ENCODE data around the gene PRRT1B. TPM values are rescaled to one million over a fixed set of nuclear protein-coding genes. Genes with fewer than 3 reads are reported as not detected.

PRRT1B gene
- not detected for total RNA-seq
- polyA plus RNA-seq, result not detected

- Mint-ChIP-seq H3K4me3 (peak within 1 kb of the TSS; percentile 29 to 86 (median 62)), H3K27me3 (peaks cover 29 to 36% of the 10 kb centered on the region in 2 donors), H3K36me3 (peaks cover 4 to 7% of the 10 kb centered on the region in 2 donors), H3K9me3 (peaks cover 0 to 54% (median 30%) of the 10 kb centered on the region in 8 donors), H3K27ac (peak within 1 kb of the TSS in 1 of 7 donors; percentile 64), H3K4me1 (peaks cover 5 to 35% (median 22%) of the 10 kb centered on the region in 4 donors)
- Histone ChIP-seq H3K4me3 (ENCODE audit: low read length in 2 of 2) (peak within 1 kb of the TSS in 1 of 2 donors; percentile 19), H3K4me1 (ENCODE audit: insufficient read depth, low read length) (peaks cover 16% of the 10 kb centered on the region), H3K36me3 (ENCODE audit: insufficient read depth, low read length) (no peaks in the 10 kb centered on the region), H3K9me3 (ENCODE audit: control insufficient read depth in 1 of 2, low read length in 2 of 2) (peaks cover 0 to 9% of the 10 kb centered on the region in 2 donors), H3K27ac (ENCODE audit: low read depth, low read length) (no peak within 1 kb of the TSS), H3K27me3 (ENCODE audit: insufficient read depth, low read length) (peaks cover 4% of the 10 kb centered on the region)
- CTCF ChIA-PET (ENCODE audit: partially characterized antibody), result interaction anchor here (2.1 kb wide), 1 partner anchor 15 kb away, joined by 8 read pairs; no protein-coding TSS in a partner anchor
- intact Hi-C loops (cut with micrococcal nuclease), result no loop called here
- POLR2A ChIA-PET (ENCODE audit: partially characterized antibody), result interaction anchor here (1.0 to 1.5 kb wide), 2 partner anchors 34 to 122 kb away, joined by 3 to 4 read pairs; no protein-coding TSS in a partner anchor
- no peak for DNase-seq
Measured at GRCh38 chr9:131545003-131545785, at the start of gene PRRT1B. PRRT1B (plus strand) TSS chr9:131545523; CDS start chr9:131545616, 93 bp downstream.

DNA sequence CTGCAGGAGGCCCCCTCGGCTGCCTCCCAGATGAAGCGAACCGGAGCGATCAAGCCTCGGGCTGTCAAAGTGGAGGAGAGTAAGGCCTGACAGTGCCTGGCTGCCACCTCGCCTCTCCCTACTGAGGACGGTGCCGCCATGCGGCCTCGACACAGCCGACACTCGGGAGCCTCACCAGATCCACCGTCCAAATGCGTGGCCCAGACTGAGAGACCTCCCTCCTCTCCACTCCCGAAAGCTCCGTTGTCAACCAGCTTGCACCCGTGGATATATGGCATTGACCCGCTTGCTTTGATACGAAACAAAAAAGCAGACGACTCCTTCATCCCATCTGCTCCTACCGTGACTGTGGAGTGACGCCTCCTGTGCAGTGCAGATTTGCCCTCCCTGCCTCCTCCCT lies 49.5 kb upstream of the PRRT1B start:
- H3K4me1 Mint-ChIP-seq, result peaks cover 21 to 33% (median 25%) of the 10 kb centered on the region in 4 donors
- peak in 1 of 5 donors; percentile 30 for DNase-seq
- no peak overlapping the region for H3K4me3 Mint-ChIP-seq
- ChIA-PET CTCF (ENCODE audit: partially characterized antibody) (interaction anchor here (1.3 to 1.9 kb wide), 2 partner anchors 64 to 146 kb away, joined by 3 to 6 read pairs; no protein-coding TSS in a partner anchor), POLR2A (ENCODE audit: partially characterized antibody) (interaction anchor here (2.1 kb wide), 1 partner anchor 123 kb away, joined by 6 read pairs; no protein-coding TSS in a partner anchor)
- H3K27me3 Mint-ChIP-seq, result no peaks in the 10 kb centered on the region
- no peak overlapping the region for H3K4me3 ChIP-seq (ENCODE audit: low read length in 2 of 2)
- H3K36me3 ChIP-seq (ENCODE audit: insufficient read depth, low read length), result peaks cover 73% of the 10 kb centered on the region
- H3K36me3 Mint-ChIP-seq, result peaks cover 39 to 84% of the 10 kb centered on the region in 2 donors
- no peaks in the 10 kb centered on the region for H3K9me3 ChIP-seq (ENCODE audit: control insufficient read depth in 1 of 2, low read length in 2 of 2)
- H3K4me1 ChIP-seq (ENCODE audit: insufficient read depth, low read length), result peaks cover 43% of the 10 kb centered on the region
- intact Hi-C loops (cut with micrococcal nuclease), result no loop called here
- H3K27ac ChIP-seq (ENCODE audit: low read depth, low read length), result no peak overlapping the region
- peaks cover 0 to 2% (median 0%) of the 10 kb centered on the region in 8 donors for H3K9me3 Mint-ChIP-seq
- H3K27ac Mint-ChIP-seq, result peak overlapping the region in 2 of 7 donors; percentile 65 to 84
- no peaks in the 10 kb centered on the region for H3K27me3 ChIP-seq (ENCODE audit: insufficient read depth, low read length)

- Mint-ChIP-seq H3K4me1 (peaks cover 29 to 44% (median 34%) of the 10 kb centered on the region in 4 donors), H3K9me3 (peaks cover 0 to 2% (median 0%) of the 10 kb centered on the region in 8 donors), H3K4me3 (no peak overlapping the region), H3K36me3 (peaks cover 33 to 78% of the 10 kb centered on the region in 2 donors), H3K27me3 (no peaks in the 10 kb centered on the region), H3K27ac (peak overlapping the region in 6 of 7 donors; percentile 15 to 85 (median 66))
- DNase-seq, result no peak
- ChIA-PET POLR2A (ENCODE audit: partially characterized antibody) (interaction anchor here (0.6 to 2.1 kb wide), 2 partner anchors 104 to 124 kb away, joined by 3 to 6 read pairs; no protein-coding TSS in a partner anchor), CTCF (ENCODE audit: partially characterized antibody) (interaction anchor here (1.3 to 1.9 kb wide), 3 partner anchors 63 to 255 kb away, joined by 3 to 6 read pairs (median 4); no protein-coding TSS in a partner anchor)
- no peak overlapping the region for H3K27ac ChIP-seq (ENCODE audit: low read depth, low read length)
- H3K27me3 ChIP-seq (ENCODE audit: insufficient read depth, low read length), result no peaks in the 10 kb centered on the region
- intact Hi-C loops (cut with micrococcal nuclease), result no loop called here
- H3K4me1 ChIP-seq (ENCODE audit: insufficient read depth, low read length), result peaks cover 54% of the 10 kb centered on the region
- H3K4me3 ChIP-seq (ENCODE audit: low read length in 2 of 2), result no peak overlapping the region
- H3K9me3 ChIP-seq (ENCODE audit: control insufficient read depth in 1 of 2, low read length in 2 of 2), result no peaks in the 10 kb centered on the region
- peaks cover 61% of the 10 kb centered on the region for H3K36me3 ChIP-seq (ENCODE audit: insufficient read depth, low read length)
Measured at GRCh38 chr9:131496844-131497405, 48.4 kb upstream of the PRRT1B start.

GRCh38 chr9:131499254-131499767 lies 46.0 kb upstream of the PRRT1B start:
- Mint-ChIP-seq H3K27me3 (no peaks in the 10 kb centered on the region), H3K9me3 (peaks cover 0 to 2% (median 0%) of the 10 kb centered on the region in 8 donors), H3K36me3 (peaks cover 9 to 64% of the 10 kb centered on the region in 2 donors), H3K27ac (peak overlapping the region; percentile 84 to 98 (median 96)), H3K4me3 (peak overlapping the region in 6 of 8 donors; percentile 47 to 95 (median 91)), H3K4me1 (peaks cover 35 to 64% (median 48%) of the 10 kb centered on the region in 4 donors)
- POLR2A ChIA-PET (ENCODE audit: partially characterized antibody), result interaction anchor here (0.5 to 4.2 kb wide), 14 partner anchors 12 to 244 kb away, joined by 3 to 24 read pairs (median 6); no protein-coding TSS in a partner anchor
- no peak overlapping the region for H3K4me3 ChIP-seq (ENCODE audit: low read length in 2 of 2)
- H3K4me1 ChIP-seq (ENCODE audit: insufficient read depth, low read length), result peaks cover 71% of the 10 kb centered on the region
- DNase-seq, result no peak
- CTCF ChIA-PET (ENCODE audit: partially characterized antibody), result interaction anchor here (1.4 to 2.4 kb wide), 5 partner anchors 21 to 149 kb away, joined by 4 to 13 read pairs (median 8); no protein-coding TSS in a partner anchor
- no peaks in the 10 kb centered on the region for H3K9me3 ChIP-seq (ENCODE audit: control insufficient read depth in 1 of 2, low read length in 2 of 2)
- H3K27me3 ChIP-seq (ENCODE audit: insufficient read depth, low read length), result no peaks in the 10 kb centered on the region
- H3K27ac ChIP-seq (ENCODE audit: low read depth, low read length), result peak overlapping the region; percentile 74
- H3K36me3 ChIP-seq (ENCODE audit: insufficient read depth, low read length), result peaks cover 37% of the 10 kb centered on the region
- intact Hi-C loops (cut with micrococcal nuclease), result no loop called here

- Mint-ChIP-seq H3K4me1 (peaks cover 41 to 75% (median 55%) of the 10 kb centered on the region in 4 donors), H3K9me3 (peaks cover 0 to 2% (median 0%) of the 10 kb centered on the region in 8 donors), H3K27ac (peak overlapping the region; percentile 84 to 98 (median 96)), H3K4me3 (peak overlapping the region; percentile 70 to 98 (median 94)), H3K36me3 (peaks cover 4 to 57% of the 10 kb centered on the region in 2 donors), H3K27me3 (no peaks in the 10 kb centered on the region)
- DNase-seq, result peak; percentile 83 to 91 (median 85)
- peak overlapping the region; percentile 74 for H3K27ac ChIP-seq (ENCODE audit: low read depth, low read length)
- H3K36me3 ChIP-seq (ENCODE audit: insufficient read depth, low read length), result peaks cover 27% of the 10 kb centered on the region
- no peaks in the 10 kb centered on the region for H3K9me3 ChIP-seq (ENCODE audit: control insufficient read depth in 1 of 2, low read length in 2 of 2)
- ChIA-PET POLR2A (ENCODE audit: partially characterized antibody) (interaction anchor here (0.6 to 4.2 kb wide), 29 partner anchors 10 to 375 kb away, joined by 3 to 24 read pairs (median 5); partner anchors contain the start of genes NUP214 and UCK1), CTCF (ENCODE audit: partially characterized antibody) (interaction anchor here (1.0 to 2.4 kb wide), 9 partner anchors 17 to 263 kb away, joined by 3 to 13 read pairs (median 4); no protein-coding TSS in a partner anchor)
- H3K27me3 ChIP-seq (ENCODE audit: insufficient read depth, low read length), result no peaks in the 10 kb centered on the region
- intact Hi-C loops (cut with micrococcal nuclease), result loop anchor here (2.0 to 10.0 kb wide), 5 partner anchors 106 to 247 kb away; partner anchors contain the start of genes FAM78A and PRRC2B
- peak overlapping the region in 1 of 2 donors; percentile 17 for H3K4me3 ChIP-seq (ENCODE audit: low read length in 2 of 2)
- peaks cover 82% of the 10 kb centered on the region for H3K4me1 ChIP-seq (ENCODE audit: insufficient read depth, low read length)
Measured at GRCh38 chr9:131500377-131500776, 44.9 kb upstream of the PRRT1B start.

DNA sequence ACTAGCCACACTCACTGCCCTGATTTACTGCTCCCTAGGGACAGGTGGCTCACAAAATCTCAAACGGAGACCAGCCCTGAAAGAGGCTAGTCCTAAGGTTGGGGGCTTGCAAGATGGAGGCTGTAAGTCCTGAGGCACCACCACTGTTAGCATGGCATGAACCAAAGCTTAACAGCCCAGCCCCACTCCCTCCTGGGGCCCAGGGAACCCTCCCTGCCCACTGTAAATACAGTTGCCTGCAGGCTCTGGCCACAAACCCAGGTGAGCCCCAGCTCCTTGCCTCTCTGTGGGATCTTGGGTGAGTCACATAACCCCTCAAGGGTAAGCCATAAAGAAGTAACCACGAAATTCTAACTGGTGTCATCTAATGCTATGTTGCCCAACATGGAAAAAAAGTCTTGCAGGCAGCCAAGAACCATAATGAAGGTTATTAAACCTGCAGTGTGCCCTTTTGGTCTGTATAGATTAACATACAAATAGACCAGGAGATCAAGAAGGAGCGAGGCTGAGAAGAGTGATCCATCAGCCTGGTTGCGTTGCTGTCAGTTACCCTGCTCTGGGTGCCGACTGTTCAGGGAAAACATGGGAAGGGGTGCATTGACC lies 44.3 kb upstream of the PRRT1B start:
- CTCF ChIA-PET (ENCODE audit: partially characterized antibody), result interaction anchor here (1.0 to 2.4 kb wide), 9 partner anchors 17 to 263 kb away, joined by 3 to 13 read pairs (median 4); no protein-coding TSS in a partner anchor
- POLR2A ChIA-PET (ENCODE audit: partially characterized antibody), result interaction anchor here (0.6 to 4.2 kb wide), 28 partner anchors 9 to 376 kb away, joined by 3 to 24 read pairs (median 5); partner anchors contain the start of genes NUP214 and UCK1
- Histone ChIP-seq H3K9me3 (ENCODE audit: control insufficient read depth in 1 of 2, low read length in 2 of 2) (no peaks in the 10 kb centered on the region), H3K4me3 (ENCODE audit: low read length in 2 of 2) (peak overlapping the region; percentile 14 to 17), H3K27me3 (ENCODE audit: insufficient read depth, low read length) (no peaks in the 10 kb centered on the region), H3K36me3 (ENCODE audit: insufficient read depth, low read length) (peaks cover 21% of the 10 kb centered on the region), H3K4me1 (ENCODE audit: insufficient read depth, low read length) (peaks cover 82% of the 10 kb centered on the region), H3K27ac (ENCODE audit: low read depth, low read length) (peak overlapping the region; percentile 74)
- Mint-ChIP-seq H3K9me3 (peaks cover 0 to 2% (median 0%) of the 10 kb centered on the region in 8 donors), H3K4me3 (peak overlapping the region; percentile 88 to 98 (median 94)), H3K27me3 (no peaks in the 10 kb centered on the region), H3K27ac (peak overlapping the region; percentile 84 to 98 (median 96)), H3K4me1 (peaks cover 43 to 82% (median 56%) of the 10 kb centered on the region in 4 donors), H3K36me3 (peaks cover 5 to 54% of the 10 kb centered on the region in 2 donors)
- DNase-seq, result peak; percentile 43 to 86 (median 50)
- intact Hi-C loops (cut with micrococcal nuclease), result loop anchor here (1.0 to 10.0 kb wide), 6 partner anchors 30 to 246 kb away; partner anchors contain the start of genes FAM78A, PRRC2B and UCK1
